DOHH2 (cell line): ENCODE results near the gene YEATS2.

Experiments
- CTCF ChIP-seq: fragments of 200-600 bp; sonication (generic); IDR thresholded peaks from one replicate; pipeline ENCODE4 v1.5.1; 2014; ENCODE audit warnings: antibody characterized with exemption, mild to moderate bottlenecking, low read depth, low read length; ENCODE audit not compliant: poor library complexity, severe bottlenecking
- EZH2phosphoT487 ChIP-seq: fragments of 200-600 bp; sonication (generic); IDR thresholded peaks from 2 replicates; pipeline ENCODE4 v1.6.1; 2017; ENCODE audit warnings: borderline replicate concordance, mild to moderate bottlenecking, antibody characterized with exemption, low read length, moderate library complexity, mixed read lengths

- no peak for TF ChIP-seq CTCF
- no peak for TF ChIP-seq EZH2phosphoT487
Measured at GRCh38 chr3:183830187-183830586, 132.6 kb downstream of the YEATS2 start.
